ENCODE measurements around the gene RINT1. TPM values are rescaled to one million over a fixed set of nuclear protein-coding genes. Genes with fewer than 3 reads are reported as not detected.
A peak's percentile ranks its signal among the peaks of the same experiment; 100 is the strongest.
"Not testable (repeated sequence)": the region's sequence is repeated elsewhere in the genome, so short reads cannot be mapped to it uniquely, and the experiment has no call there.

The RINT1 gene
- 10 to 100 TPM in 11 of 12 donors, not detected in 1; 13.2 to 31.0 (median 19.3) TPM for polyA plus RNA-seq (ENCODE audit: insufficient read length in 12 of 12)
- long read RNA-seq, donor 1, result 0 reads
- long read RNA-seq, donor 2, partial matches to known transcripts, result 0 of 2 reads
- long read RNA-seq, donor 2, other reads (novel, unspliced or antisense), result 0 of 2 reads
- long read RNA-seq, donor 3, partial matches to known transcripts, result 0 of 1 reads
- long read RNA-seq, donor 3, other reads (novel, unspliced or antisense), result 0 of 1 reads
- long read RNA-seq, donor 4, partial matches to known transcripts, result 0 of 2 reads
- long read RNA-seq, donor 4, other reads (novel, unspliced or antisense), result 0 of 2 reads
- long read RNA-seq, donor 5, partial matches to known transcripts, result 0 of 3 reads
- long read RNA-seq, donor 5, other reads (novel, unspliced or antisense), result 0 of 3 reads
- long read RNA-seq, donor 6, partial matches to known transcripts, result 0 of 2 reads
- long read RNA-seq, donor 6, other reads (novel, unspliced or antisense), result 0 of 2 reads
- long read RNA-seq, donor 7, result 0 reads
- long read RNA-seq, donor 8, transcript RINT1-201 (15 exons, 2,976 nt), result major isoform, 5 of 5 reads
- long read RNA-seq, donor 8, partial matches to known transcripts, result 0 of 5 reads
- long read RNA-seq, donor 8, other reads (novel, unspliced or antisense), result 0 of 5 reads
- long read RNA-seq, donor 9, partial matches to known transcripts, result 0 of 1 reads
- long read RNA-seq, donor 9, other reads (novel, unspliced or antisense), result 0 of 1 reads
- long read RNA-seq, donor 10, transcript RINT1-201 (15 exons, 2,976 nt), result major isoform, 5 of 5 reads
- long read RNA-seq, donor 10, partial matches to known transcripts, result 0 of 5 reads
- long read RNA-seq, donor 10, other reads (novel, unspliced or antisense), result 0 of 5 reads
- long read RNA-seq, donor 11, partial matches to known transcripts, result 0 of 4 reads
- long read RNA-seq, donor 11, other reads (novel, unspliced or antisense), result 0 of 4 reads

- peak; percentile 90 for DNase-seq
Observed at GRCh38 chr7:105531792-105532671, at the start of gene RINT1. Gene RINT1 (plus strand): TSS chr7:105532201. CDS start chr7:105532316, 115 bp downstream.

- peak; percentile 40 for DNase-seq
Observed at GRCh38 chr7:105487579-105488571, 44.1 kb upstream of the RINT1 start.

- no peak for DNase-seq
Observed at GRCh38 chr7:105489409-105489808, 42.6 kb upstream of the RINT1 start.

GRCh38 chr7:105493196-105493922 lies 38.6 kb upstream of the RINT1 start:
- no peak for DNase-seq

- peak; percentile 25 for DNase-seq
Observed at GRCh38 chr7:105493923-105494315, 38.1 kb upstream of the RINT1 start.

GRCh38 chr7:105496521-105496920 lies 35.5 kb upstream of the RINT1 start:
- no peak for DNase-seq

GRCh38 chr7:105497016-105497415 lies 35.0 kb upstream of the RINT1 start:
- DNase-seq, result no peak

- no peak for DNase-seq
Observed at GRCh38 chr7:105502173-105502572, 29.8 kb upstream of the RINT1 start.

GRCh38 chr7:105512415-105512814 lies 19.6 kb upstream of the RINT1 start:
- DNase-seq, result no peak

GRCh38 chr7:105512926-105513526 lies 19.0 kb upstream of the RINT1 start:
- no peak for DNase-seq

GRCh38 chr7:105515610-105516009 lies 16.4 kb upstream of the RINT1 start:
- DNase-seq, result not testable (repeated sequence)

- DNase-seq, result no peak
Observed at GRCh38 chr7:105519353-105519752, 12.6 kb upstream of the RINT1 start.

GRCh38 chr7:105520620-105521019 lies 11.4 kb upstream of the RINT1 start:
- DNase-seq, result not testable (repeated sequence)

GRCh38 chr7:105521027-105521716 lies 10.8 kb upstream of the RINT1 start:
- DNase-seq, result peak; percentile 49

- DNase-seq, result peak; percentile 88
Observed at GRCh38 chr7:105521717-105522463, 10.1 kb upstream of the RINT1 start, which contains the start of gene PUS7. Gene PUS7 (minus strand): TSS chr7:105522271. CDS start chr7:105508512, 13,759 bp downstream.

GRCh38 chr7:105524423-105524822 lies 7.6 kb upstream of the RINT1 start:
- DNase-seq, result not testable (repeated sequence)

- no peak for DNase-seq
Observed at GRCh38 chr7:105524840-105525239, 7.2 kb upstream of the RINT1 start.

Measured in muscle of arm (tissue), 14 donors.